Astrocyte (in vitro differentiated cells and primary cell): ENCODE measurements around the gene SHC3.

ENCODE experiments used
- CTCF ChIP-seq: IDR thresholded peaks from 2 replicates; pipeline ENCODE4 v1.5.1; 2011; ENCODE audit warnings: low read depth, mild to moderate bottlenecking, inconsistent platforms, low read length, moderate library complexity; ENCODE audit not compliant: insufficient read depth
- EZH2 ChIP-seq: IDR thresholded peaks from 2 replicates; pipeline ENCODE4 v1.6.1; 2012; ENCODE audit warnings: mild to moderate bottlenecking, low read length, inconsistent platforms; ENCODE audit not compliant: insufficient read depth

- no peak for TF ChIP-seq CTCF
- no peak for TF ChIP-seq EZH2
Observed at GRCh38 chr9:89044104-89044503, 134.5 kb downstream of the SHC3 start.
